A549 (cell line): Measurements from ENCODE around the gene ZNF30. TPM values are rescaled to one million over a fixed set of nuclear protein-coding genes. Genes with fewer than 3 reads are reported as not detected.

ENCODE experiments used
- ATAC-seq, 2 experiments: fragments of 200-7000 bp in 1 of 2; fragments of >200 bp in 1 of 2; cut with Nextera tagmentation in 1 of 2; cut with Tn5 transposase in 1 of 2; 3 replicates each; pipeline versions ENCODE4 v1.8.0 to v1.9.1; 2018 to 2020; ENCODE audit warnings: mild to moderate bottlenecking in 1 of 2, moderate library complexity in 1 of 2
- CTCF ChIA-PET: fragments of 300-600 bp; sonication (Branson Sonifier 250); formaldehyde crosslinking; extraction: SDS; loops from one replicate; lab custom pipeline; 2021; ENCODE audit warnings: antibody characterized with exemption, inconsistent platforms; lab: Yijun Ruan, JAX
- POLR2A ChIA-PET: fragments of 350-600 bp; formaldehyde crosslinking; extraction: SDS; loops from one replicate; lab custom pipeline; 2021; ENCODE audit warnings: antibody characterized with exemption, inconsistent platforms; lab: Yijun Ruan, JAX
- DNase-seq, 2 experiments: peaks; one replicate each; pipeline versions ENCODE4 v3.0.0 to v3.0.0-alpha.2; 2011 to 2016; ENCODE audit warnings: low read depth in 1 of 2, low spot score in 1 of 2
- FAIRE-seq: peaks from 2 replicates; lab custom pipeline; 2011; peaks lifted over from hg19 to GRCh38; lab: Jason Lieb, UNC
- H3K27ac ChIP-seq, 2 experiments: fragments of >200 bp; sonication (Bioruptor Twin); formaldehyde crosslinking; 3 replicates each; pipeline ENCODE4 v1.5.1; 2016 to 2017
- H3K4me1 ChIP-seq: fragments of >200 bp; sonication (Bioruptor Twin); formaldehyde crosslinking; 3 replicates; pipeline ENCODE4 v1.6.1; 2016
- H3K4me2 ChIP-seq: fragments of >200 bp; sonication (Bioruptor Twin); formaldehyde crosslinking; 3 replicates; pipeline ENCODE4 v1.6.1; 2016
- H3K4me3 ChIP-seq: fragments of >200 bp; sonication (Bioruptor Twin); formaldehyde crosslinking; 3 replicates; pipeline ENCODE4 v1.5.1; 2016
- H3K9me3 ChIP-seq: fragments of >200 bp; sonication (Bioruptor Twin); formaldehyde crosslinking; 3 replicates; pipeline ENCODE4 v1.6.1; 2016
- BCL3 ChIP-seq: fragments of >200 bp; sonication (Bioruptor Twin); formaldehyde crosslinking; IDR thresholded peaks from 3 replicates; pipeline ENCODE4 v1.6.1; 2016
- BHLHE40 ChIP-seq: IDR thresholded peaks from 2 replicates; pipeline ENCODE4 v1.6.1; 2012; ENCODE audit warnings: low read depth, low read length, inconsistent platforms
- EHF ChIP-seq: fragments of 250-450 bp; sonication (Bioruptor Pico); IDR thresholded peaks from 2 replicates; pipeline ENCODE4 v1.5.0; 2020; ENCODE audit warnings: mild to moderate bottlenecking
- EHMT2 ChIP-seq: fragments of 200-600 bp; sonication (generic); IDR thresholded peaks from 2 replicates; pipeline ENCODE4 v1.6.1; 2016; ENCODE audit warnings: antibody characterized with exemption, low read depth, mild to moderate bottlenecking, moderate library complexity
- FOXS1 ChIP-seq: fragments of 250-450 bp; sonication (Bioruptor Pico); IDR thresholded peaks from 2 replicates; pipeline ENCODE4 v1.5.0; 2020; ENCODE audit warnings: mild to moderate bottlenecking, moderate library complexity
- GATA3 ChIP-seq: IDR thresholded peaks from 2 replicates; pipeline ENCODE4 v1.6.1; 2012; ENCODE audit warnings: borderline replicate concordance
- HES2 ChIP-seq: fragments of >200 bp; sonication (Bioruptor Twin); formaldehyde crosslinking; IDR thresholded peaks from 2 replicates; pipeline ENCODE4 v1.6.1; 2016
- JUN ChIP-seq, 2 experiments: fragments of >200 bp; sonication (Bioruptor Twin); formaldehyde crosslinking; IDR thresholded peaks; 2 replicates in 1 of 2; 3 replicates in 1 of 2; pipeline ENCODE4 v1.6.1; 2016 to 2017
- KDM1A ChIP-seq: fragments of 200-600 bp; sonication (generic); IDR thresholded peaks from 2 replicates; pipeline ENCODE4 v1.6.1; 2016; ENCODE audit warnings: low read depth, mild to moderate bottlenecking
- NPAS2 ChIP-seq: fragments of 250-450 bp; sonication (Bioruptor Pico); IDR thresholded peaks from 2 replicates; pipeline ENCODE4 v1.8.0; 2022; ENCODE audit warnings: mild to moderate bottlenecking, moderate library complexity, borderline replicate concordance
- PHF8 ChIP-seq: fragments of 200-600 bp; sonication (generic); IDR thresholded peaks from 2 replicates; pipeline ENCODE4 v1.6.1; 2016; ENCODE audit warnings: low read depth, mild to moderate bottlenecking, antibody characterized with exemption, moderate library complexity, borderline replicate concordance
- POLR2AphosphoS2 ChIP-seq: conservative IDR thresholded peaks from 2 replicates; pipeline ENCODE4 v1.6.1; 2012; ENCODE audit warnings: low read length, improper control_type of control experiment, inconsistent platforms
- RARB ChIP-seq: fragments of 250-450 bp; sonication (Bioruptor Pico); IDR thresholded peaks from 2 replicates; pipeline ENCODE4 v1.8.0; 2021; ENCODE audit warnings: mild to moderate bottlenecking, moderate library complexity
- REST ChIP-seq: fragments of 200-600 bp; sonication (generic); IDR thresholded peaks from 2 replicates; pipeline ENCODE4 v1.6.1; 2016; ENCODE audit warnings: antibody characterized with exemption, mild to moderate bottlenecking, moderate library complexity
- RNF2 ChIP-seq: fragments of 200-600 bp; sonication (generic); IDR thresholded peaks from 2 replicates; pipeline ENCODE4 v1.6.1; 2016; ENCODE audit warnings: low read depth, mild to moderate bottlenecking, antibody characterized with exemption, moderate library complexity, borderline replicate concordance
- SREBF2 ChIP-seq: fragments of 450-650 bp; IDR thresholded peaks from 2 replicates; pipeline ENCODE4 v1.6.1; 2014; ENCODE audit warnings: mild to moderate bottlenecking, moderate library complexity
- TFCP2L1 ChIP-seq: fragments of 250-450 bp; sonication (Bioruptor Pico); IDR thresholded peaks from 2 replicates; pipeline ENCODE4 v1.5.0; 2021; ENCODE audit warnings: mild to moderate bottlenecking
- TP53 ChIP-seq: fragments of 250-450 bp; sonication (Bioruptor Pico); IDR thresholded peaks from 2 replicates; pipeline ENCODE4 v1.5.0; 2021; ENCODE audit warnings: mild to moderate bottlenecking, moderate library complexity
- USF2 ChIP-seq: fragments of 450-650 bp; IDR thresholded peaks from 2 replicates; pipeline ENCODE4 v1.6.1; 2014; ENCODE audit warnings: antibody characterized with exemption
- ZC3H11A ChIP-seq: fragments of 450-650 bp; IDR thresholded peaks from 2 replicates; pipeline ENCODE4 v1.6.1; 2014; ENCODE audit warnings: antibody characterized with exemption, mild to moderate bottlenecking
- WGBS: methylation state at CpG from one replicate; pipeline ENCODE4 v1.1.6; 2017; ENCODE audit errors: missing lambda C conversion rate; 5-methylcytosine and 5-hydroxymethylcytosine counted together
- polyA plus RNA-seq, 4 experiments: library from polyadenylated mRNA; depleted of rRNA in 3 of 4; stranded (reverse); fragments of >200 nt; fragmentation: RNase III in 1 of 4; extraction: RNeasy Plus Mini Kit Qiagen cat#74134 plus additional on column Dnase treatment in 1 of 4; gene quantifications; 2 replicates in 3 of 4; 3 replicates in 1 of 4; pipeline ENCODE4 v1.2.3, GENCODE V29; 2011 to 2017

The ZNF30 gene
- polyA plus RNA-seq, 2 of the 4 experiments (the other 2 are of a cell fraction), result 5.4 to 9.4 TPM

GRCh38 chr19:34943861-34944573 lies 17.3 kb downstream of the ZNF30 start:
- Histone ChIP-seq H3K9me3 (peaks cover 98% of the 10 kb centered on the region), H3K4me3 (no peak overlapping the region), H3K4me2 (no peak overlapping the region), H3K4me1 (no peaks in the 10 kb centered on the region), H3K27ac (no peak overlapping the region)
- no peak for DNase-seq
- POLR2A ChIA-PET, result interaction anchor here (1.3 kb wide), 1 partner anchor 18 kb away, joined by 3 read pairs; the partner anchor contains the start of gene ZNF30
- peak; percentile 97 for FAIRE-seq
- TF ChIP-seq FOXS1 (CRISPR knock-in tag) (no peak), TFCP2L1 (CRISPR knock-in tag) (no peak), BHLHE40 (no peak), RARB (no peak), HES2 (no peak), GATA3 (no peak; the same call in 1 of the 2 replicates), REST (no peak)
- CTCF ChIA-PET, result no interaction called here
- no peak for ATAC-seq
- 88% methylated on average over 13 of the region's 13 CpGs for WGBS

GRCh38 chr19:34953092-34953491 lies 26.4 kb downstream of the ZNF30 start:
- ChIA-PET POLR2A (no interaction called here), CTCF (interaction anchor here (1.1 kb wide), 1 partner anchor 113 kb away, joined by 3 read pairs; no protein-coding TSS in a partner anchor)
- no peak for FAIRE-seq
- Histone ChIP-seq H3K4me3 (no peak overlapping the region), H3K4me2 (no peak overlapping the region), H3K9me3 (peaks cover 96% of the 10 kb centered on the region), H3K27ac (no peak overlapping the region), H3K4me1 (no peaks in the 10 kb centered on the region)
- no peak for DNase-seq
- ATAC-seq, result no peak
- TF ChIP-seq RNF2 (no peak), SREBF2 (no peak), POLR2AphosphoS2 (no peak), EHMT2 (no peak), ZC3H11A (no peak)

GRCh38 chr19:34957830-34958751 lies 31.4 kb downstream of the ZNF30 start:
- H3K4me2 ChIP-seq, result no peak overlapping the region
- TF ChIP-seq KDM1A, result peak; percentile 71
- no peak for TF ChIP-seq NPAS2 (CRISPR knock-in tag)
- TF ChIP-seq EHF (CRISPR knock-in tag), result 0 out of 2 replicates have a peak, but pooled peaks have one; percentile 13
- no peak for TF ChIP-seq BCL3
- TF ChIP-seq BHLHE40, result no peak
- TF ChIP-seq USF2, result no peak
- no peak for TF ChIP-seq JUN (IDR thresholded peaks at IDR 0.05)
- TF ChIP-seq TP53 (CRISPR knock-in tag), result no peak
- TF ChIP-seq PHF8, result no peak
- CTCF ChIA-PET, result interaction anchor here (1.1 to 9.1 kb wide), 2 partner anchors 15 to 86 kb away, joined by 4 to 87 read pairs; no protein-coding TSS in a partner anchor
- POLR2A ChIA-PET, result no interaction called here
- 0 out of 3 replicates have a peak, but pooled peaks cover 3% of the 10 kb centered on the region for H3K4me1 ChIP-seq
- DNase-seq (peak in 1 of 2 experiments; percentile 53), ATAC-seq (no peak), FAIRE-seq (peak; percentile 49)
- no peak overlapping the region for H3K27ac ChIP-seq
- no peak overlapping the region for H3K4me3 ChIP-seq
- WGBS, result 86% methylated on average over 22 of the region's 22 CpGs
- H3K9me3 ChIP-seq, result peaks cover 94% of the 10 kb centered on the region
